Stimulated activated CD4-positive, alpha-beta T cell treated with anti-CD3 and anti-CD28 coated beads, TNF-alpha, amount 100 ng/mL, for 1 hour (primary cell): Measurements from ENCODE around the gene RNFT2.
"Not testable (repeated sequence)": the region's sequence is repeated elsewhere in the genome, so short reads cannot be mapped to it uniquely, and the experiment has no call there.

Experiments used
- DNase-seq, 3 donors: peaks; one replicate each; pipeline ENCODE4 v3.0.0-alpha.2; 2020; ENCODE audit warnings: low read depth in 3 of 3, low spot score in 1 of 3

The RNFT2 gene

GRCh38 chr12:116792403-116792802, 54.3 kb downstream of the RNFT2 start:
- no peak for DNase-seq

GRCh38 chr12:116794725-116795124, 56.6 kb downstream of the RNFT2 start:
- DNase-seq = no peak

DNA sequence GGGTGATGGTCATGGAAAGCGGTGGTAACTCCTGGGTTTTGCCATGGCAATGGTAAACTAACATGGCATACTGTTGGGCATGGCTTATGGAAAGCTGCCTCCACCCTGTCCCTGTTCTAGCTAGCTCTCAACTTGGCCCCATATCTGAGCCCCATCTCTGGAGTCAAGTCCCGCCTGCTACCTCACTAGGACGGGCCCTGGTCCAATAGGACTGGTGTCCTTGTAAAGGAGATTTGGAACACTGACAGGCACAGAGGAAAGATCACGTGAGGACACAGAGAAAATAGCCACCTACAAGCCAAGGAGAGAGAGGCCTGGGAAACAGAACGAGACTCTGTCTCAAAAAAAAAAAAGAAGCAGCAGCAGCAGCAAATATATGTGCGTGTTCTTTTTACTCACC, 59.8 kb downstream of the RNFT2 start:
- no peak for DNase-seq

DNA sequence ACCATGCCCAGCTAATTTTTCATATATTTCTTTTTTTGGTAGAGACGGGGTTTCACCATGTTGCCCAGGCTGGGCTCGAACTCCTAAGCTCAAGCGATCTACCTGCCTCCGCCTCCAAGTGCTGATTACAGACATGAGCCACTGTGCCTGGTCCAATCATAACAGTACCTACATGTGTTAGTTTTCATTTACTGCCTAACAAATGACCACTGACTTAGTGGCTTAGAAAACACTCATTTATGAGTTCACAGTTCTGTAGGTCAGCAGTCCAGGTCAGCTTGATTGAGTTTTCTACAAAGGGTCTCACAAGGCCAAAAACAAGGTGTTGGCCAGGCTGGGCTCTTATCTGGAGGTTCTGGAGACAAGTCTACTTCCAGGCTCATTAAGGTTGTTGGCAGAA, 60.6 kb downstream of the RNFT2 start:
- no peak for DNase-seq

GRCh38 chr12:116799955-116800354, 61.8 kb downstream of the RNFT2 start:
- DNase-seq = no peak

DNA sequence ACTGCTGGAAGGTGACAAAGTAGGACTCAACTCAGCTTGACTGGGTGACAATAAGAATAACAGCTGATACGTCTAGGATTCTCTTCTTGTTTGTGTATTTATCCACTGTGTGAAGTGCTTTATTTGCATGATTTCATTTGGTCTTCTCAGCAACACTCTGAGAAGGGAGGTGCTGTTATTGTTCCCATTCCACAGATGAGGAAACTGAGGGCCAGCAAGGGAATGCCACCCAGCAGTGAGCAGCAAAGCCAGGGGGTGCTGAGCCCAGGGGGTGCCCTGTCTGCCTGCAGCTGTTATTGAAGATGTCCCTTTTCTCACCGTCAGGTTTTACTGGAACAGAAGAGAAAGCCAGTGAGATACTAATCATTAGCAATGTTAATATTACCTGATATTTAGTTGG, 62.8 kb downstream of the RNFT2 start:
- DNase-seq = no peak

GRCh38 chr12:116802018-116802417, 63.9 kb downstream of the RNFT2 start:
- no peak for DNase-seq

DNA sequence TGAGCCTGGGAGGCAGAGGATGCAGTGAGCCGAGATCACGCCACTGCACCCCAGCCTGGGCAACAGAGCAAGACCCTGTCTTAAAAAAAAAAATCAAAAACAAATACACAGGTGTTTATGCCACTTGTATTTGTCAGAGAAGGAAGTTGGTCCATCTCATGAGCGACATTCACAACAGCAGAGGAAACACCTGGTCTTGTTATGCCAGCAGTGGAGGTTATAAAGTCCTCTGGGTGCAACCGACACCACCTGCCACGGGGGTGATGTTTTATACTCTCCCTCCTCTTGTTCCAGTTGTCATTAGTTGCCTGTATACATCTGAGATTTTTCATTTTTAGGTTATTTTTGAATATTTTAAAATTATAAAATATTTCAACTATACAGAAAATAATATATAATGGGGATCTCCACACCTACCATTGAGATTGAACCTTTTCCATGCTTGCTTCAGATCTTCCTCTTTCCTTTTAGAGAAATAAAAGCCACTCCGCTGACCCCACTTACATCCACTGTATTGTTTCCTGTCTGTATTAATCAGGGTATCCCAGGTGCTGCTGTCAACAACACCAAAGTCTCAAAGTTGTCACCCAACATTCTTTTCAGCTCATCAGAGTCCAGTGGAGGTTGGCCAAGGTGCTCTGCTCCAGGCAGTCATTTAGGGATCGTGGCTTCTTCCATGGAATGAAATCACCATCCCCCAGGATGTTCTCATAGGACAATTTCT, 65.1 kb downstream of the RNFT2 start:
- DNase-seq = no peak

DNA sequence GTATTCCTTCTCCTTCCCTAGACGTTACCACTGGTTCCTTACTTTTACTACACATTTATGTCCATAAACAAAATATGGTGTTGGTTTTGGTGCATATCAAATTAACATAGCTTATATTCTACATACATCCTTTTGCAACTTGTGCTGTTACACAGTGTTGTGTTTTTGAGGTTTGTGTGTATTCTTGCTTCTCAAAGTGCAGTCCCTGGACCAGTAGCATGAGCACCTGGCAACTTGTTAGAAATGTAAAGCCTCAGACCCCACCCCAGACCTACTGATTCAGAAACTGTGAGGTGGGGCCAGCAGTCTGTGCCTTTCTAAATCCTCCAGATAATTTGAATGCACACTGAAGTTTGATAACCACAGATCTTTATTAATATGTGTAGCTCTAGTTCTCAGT, 65.9 kb downstream of the RNFT2 start:
- DNase-seq = no peak

GRCh38 chr12:116806845-116807440, 68.8 kb downstream of the RNFT2 start:
- DNase-seq = no peak

GRCh38 chr12:116807546-116807945, 69.4 kb downstream of the RNFT2 start:
- no peak for DNase-seq

GRCh38 chr12:116808113-116809105, 70.3 kb downstream of the RNFT2 start:
- no peak for DNase-seq

- DNase-seq = no peak
These were observed 74.1 kb downstream of the RNFT2 start for GRCh38 chr12:116812238-116812637.

DNA sequence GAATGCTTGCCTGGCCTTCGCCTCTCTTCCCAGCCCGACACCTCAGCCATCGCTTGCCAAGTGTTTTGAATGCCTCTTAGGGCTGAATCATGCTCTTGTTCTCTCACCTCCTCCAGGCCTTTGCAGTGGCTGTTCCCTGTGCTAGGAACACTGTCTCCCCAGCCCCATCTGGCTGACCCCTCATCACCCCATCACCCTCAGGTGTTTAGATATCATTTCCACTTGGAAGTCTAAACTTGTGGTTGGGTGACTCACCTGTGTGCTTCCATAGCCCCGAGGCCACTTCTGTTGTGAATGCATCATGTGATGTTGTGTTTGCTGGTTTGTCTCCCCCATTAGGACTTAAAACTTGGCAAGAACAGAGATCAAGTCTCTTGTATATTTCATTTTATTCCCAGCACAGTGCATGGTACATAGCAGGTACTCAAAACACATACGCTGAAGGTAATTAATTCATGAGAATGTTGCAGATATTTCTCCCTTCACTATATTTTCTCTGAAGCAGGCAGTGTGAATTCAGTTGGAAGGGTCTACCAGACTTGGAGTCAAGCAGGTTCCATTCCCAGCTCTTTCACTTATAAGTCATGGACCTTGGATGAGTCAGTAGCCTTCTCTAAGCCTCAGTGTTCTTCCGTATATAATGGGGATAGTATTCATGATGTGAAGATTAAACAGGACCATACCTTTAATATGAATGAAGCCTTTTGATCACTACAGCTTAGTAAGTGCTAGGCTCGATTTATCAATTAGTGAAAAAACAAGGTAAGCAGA, 75.3 kb downstream of the RNFT2 start:
- no peak for DNase-seq

DNA sequence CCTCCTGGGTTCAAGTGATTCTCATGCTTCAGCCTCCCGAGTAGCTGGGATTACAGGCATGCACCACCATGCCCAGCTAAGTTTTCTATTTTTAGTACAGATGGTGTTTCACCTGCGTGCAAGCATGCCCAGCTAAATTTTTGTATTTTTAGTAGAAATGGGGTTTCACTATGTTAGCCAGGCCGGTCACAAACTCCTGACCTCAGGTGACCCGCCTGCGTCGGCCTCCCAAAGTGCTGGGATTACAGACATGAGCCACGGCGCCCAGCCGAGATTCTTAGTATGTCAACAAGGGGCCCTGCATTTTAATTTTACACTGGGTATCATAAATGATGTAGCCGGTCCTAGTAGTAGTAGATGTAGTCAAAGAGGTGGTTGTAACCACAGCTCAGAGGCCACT, 76.7 kb downstream of the RNFT2 start:
- not testable (repeated sequence) for DNase-seq

GRCh38 chr12:116818341-116818856, 80.3 kb downstream of the RNFT2 start:
- DNase-seq = no peak

- DNase-seq = peak; percentile 73 to 89 (median 89)
These were observed 81.1 kb downstream of the RNFT2 start for GRCh38 chr12:116818948-116819832.

GRCh38 chr12:116820064-116820656, 82.0 kb downstream of the RNFT2 start:
- DNase-seq = no peak

GRCh38 chr12:116821291-116821690, 83.2 kb downstream of the RNFT2 start:
- DNase-seq = no peak
